Upper lobe of right lung (tissue), 1 donor: ENCODE data around the gene HS2ST1. TPM values are rescaled to one million over a fixed set of nuclear protein-coding genes. Genes with fewer than 3 reads are reported as not detected.

ENCODE experiments used
- ATAC-seq: fragments of 200-7000 bp; cut with Tn5 transposase; one replicate; pipeline ENCODE4 v1.9.1; 2020; ENCODE audit warnings: mild to moderate bottlenecking, moderate library complexity
- DNase-seq: peaks from one replicate; pipeline ENCODE4 v3.0.0-alpha.2; 2020
- H3K27ac ChIP-seq: fragments of 200-600 bp; one replicate; pipeline ENCODE4 v1.8.0; 2022
- H3K27me3 ChIP-seq: fragments of 200-600 bp; one replicate; pipeline ENCODE4 v1.8.0; 2022; ENCODE audit warnings: mild to moderate bottlenecking
- H3K36me3 ChIP-seq: fragments of 200-600 bp; one replicate; pipeline ENCODE4 v1.8.0; 2022
- H3K4me1 ChIP-seq: fragments of 200-600 bp; one replicate; pipeline ENCODE4 v1.8.0; 2022
- H3K4me3 ChIP-seq: fragments of 200-600 bp; one replicate; pipeline ENCODE4 v1.8.0; 2022; ENCODE audit warnings: mild to moderate bottlenecking
- H3K9me3 ChIP-seq: fragments of 200-600 bp; one replicate; pipeline ENCODE4 v1.8.0; 2022
- intact Hi-C: fragments of 100-400 bp; cut with DNase I; formaldehyde crosslinking; loops from one replicate; pipeline ENCODE4 v1.11.0; 2022
- total RNA-seq: library from RNA; stranded (reverse); fragmentation: NEBNext Ultra II Directional; extraction: Animal tissue kit (Norgen Biotek cat#: 25700); gene quantifications from one replicate; pipeline ENCODE4 v1.2.1, GENCODE V29; 2021
- TF ChIP-seq, protein P1 (sequence below): fragments of 200-600 bp; IDR thresholded peaks from one replicate; pipeline ENCODE4 v1.8.0; 2022; ENCODE audit warnings: antibody characterized with exemption
- donor health status: DM: no; HTN: yes; CAD: no; lungs with severe emphysema.

The HS2ST1 gene
- total RNA-seq, 1 donor from 2014 or later = 19.9 TPM

DNA sequence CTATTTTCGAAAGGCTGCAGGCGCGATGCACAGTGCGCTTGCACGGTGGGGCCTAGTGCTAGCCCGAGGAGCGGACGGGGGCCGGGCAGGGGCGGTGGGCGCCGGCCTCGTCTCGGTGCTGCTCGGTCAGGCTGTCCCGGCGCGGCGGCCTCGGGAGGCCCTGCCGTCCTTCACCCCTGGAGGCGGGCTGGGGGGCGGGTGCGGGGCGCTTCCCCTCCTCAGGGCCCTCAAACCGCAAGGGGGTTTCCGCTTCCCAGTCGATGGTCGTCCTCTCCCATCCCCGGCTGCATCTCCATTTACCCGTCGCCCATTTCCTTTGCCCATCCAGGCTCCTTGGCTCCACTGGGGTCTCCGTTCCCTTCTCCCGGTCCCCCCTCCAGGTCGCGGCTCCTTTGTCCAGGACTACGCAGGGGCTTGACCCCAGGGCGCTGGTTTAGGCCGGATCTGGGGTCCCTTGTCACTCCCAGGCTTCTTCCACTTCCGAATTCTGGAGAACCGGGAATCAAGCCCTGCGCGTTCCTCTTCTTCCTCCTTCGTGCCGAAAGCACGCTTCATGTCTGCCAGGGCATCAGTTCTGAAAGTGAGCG is 217.9 kb downstream of the HS2ST1 start:
- no peaks in the 10 kb centered on the region for H3K9me3 ChIP-seq
- H3K27me3 ChIP-seq = no peaks in the 10 kb centered on the region
- peak overlapping the region; percentile 56 for H3K4me3 ChIP-seq
- no peaks in the 10 kb centered on the region for H3K36me3 ChIP-seq
- H3K27ac ChIP-seq = peak overlapping the region; percentile 24
- ATAC-seq = peak; percentile 4
- TF ChIP-seq, protein P1, sequence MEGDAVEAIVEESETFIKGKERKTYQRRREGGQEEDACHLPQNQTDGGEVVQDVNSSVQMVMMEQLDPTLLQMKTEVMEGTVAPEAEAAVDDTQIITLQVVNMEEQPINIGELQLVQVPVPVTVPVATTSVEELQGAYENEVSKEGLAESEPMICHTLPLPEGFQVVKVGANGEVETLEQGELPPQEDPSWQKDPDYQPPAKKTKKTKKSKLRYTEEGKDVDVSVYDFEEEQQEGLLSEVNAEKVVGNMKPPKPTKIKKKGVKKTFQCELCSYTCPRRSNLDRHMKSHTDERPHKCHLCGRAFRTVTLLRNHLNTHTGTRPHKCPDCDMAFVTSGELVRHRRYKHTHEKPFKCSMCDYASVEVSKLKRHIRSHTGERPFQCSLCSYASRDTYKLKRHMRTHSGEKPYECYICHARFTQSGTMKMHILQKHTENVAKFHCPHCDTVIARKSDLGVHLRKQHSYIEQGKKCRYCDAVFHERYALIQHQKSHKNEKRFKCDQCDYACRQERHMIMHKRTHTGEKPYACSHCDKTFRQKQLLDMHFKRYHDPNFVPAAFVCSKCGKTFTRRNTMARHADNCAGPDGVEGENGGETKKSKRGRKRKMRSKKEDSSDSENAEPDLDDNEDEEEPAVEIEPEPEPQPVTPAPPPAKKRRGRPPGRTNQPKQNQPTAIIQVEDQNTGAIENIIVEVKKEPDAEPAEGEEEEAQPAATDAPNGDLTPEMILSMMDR = no peak
- peaks cover 9% of the 10 kb centered on the region for H3K4me1 ChIP-seq
- DNase-seq = no peak
- intact Hi-C loops = no loop called here

DNA sequence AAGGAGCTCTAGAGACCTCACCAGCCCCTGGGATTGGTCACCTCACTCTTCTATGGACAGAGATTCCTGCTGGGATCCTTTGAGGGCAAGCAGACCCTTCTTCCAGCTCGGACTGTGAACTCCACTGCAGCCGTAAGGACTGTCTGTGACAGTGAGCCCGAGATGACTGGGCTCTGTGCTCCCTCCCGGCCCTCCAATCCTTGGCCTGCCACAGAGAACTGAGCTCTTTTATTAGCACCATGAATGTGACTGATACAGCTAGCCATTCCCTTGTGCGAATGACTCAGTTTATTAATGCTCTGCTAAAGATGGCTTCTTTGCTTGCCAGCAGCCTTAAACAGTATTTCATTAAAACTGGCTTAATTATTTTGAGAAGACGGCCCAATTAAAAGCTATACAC is 219.6 kb downstream of the HS2ST1 start:
- Histone ChIP-seq H3K27ac (no peak overlapping the region), H3K27me3 (no peaks in the 10 kb centered on the region), H3K4me1 (peaks cover 9% of the 10 kb centered on the region), H3K9me3 (no peaks in the 10 kb centered on the region), H3K36me3 (no peaks in the 10 kb centered on the region), H3K4me3 (no peak overlapping the region)
- intact Hi-C loops = no loop called here
- no peak for ATAC-seq
- TF ChIP-seq, protein P1 = no peak
- DNase-seq = no peak

DNA sequence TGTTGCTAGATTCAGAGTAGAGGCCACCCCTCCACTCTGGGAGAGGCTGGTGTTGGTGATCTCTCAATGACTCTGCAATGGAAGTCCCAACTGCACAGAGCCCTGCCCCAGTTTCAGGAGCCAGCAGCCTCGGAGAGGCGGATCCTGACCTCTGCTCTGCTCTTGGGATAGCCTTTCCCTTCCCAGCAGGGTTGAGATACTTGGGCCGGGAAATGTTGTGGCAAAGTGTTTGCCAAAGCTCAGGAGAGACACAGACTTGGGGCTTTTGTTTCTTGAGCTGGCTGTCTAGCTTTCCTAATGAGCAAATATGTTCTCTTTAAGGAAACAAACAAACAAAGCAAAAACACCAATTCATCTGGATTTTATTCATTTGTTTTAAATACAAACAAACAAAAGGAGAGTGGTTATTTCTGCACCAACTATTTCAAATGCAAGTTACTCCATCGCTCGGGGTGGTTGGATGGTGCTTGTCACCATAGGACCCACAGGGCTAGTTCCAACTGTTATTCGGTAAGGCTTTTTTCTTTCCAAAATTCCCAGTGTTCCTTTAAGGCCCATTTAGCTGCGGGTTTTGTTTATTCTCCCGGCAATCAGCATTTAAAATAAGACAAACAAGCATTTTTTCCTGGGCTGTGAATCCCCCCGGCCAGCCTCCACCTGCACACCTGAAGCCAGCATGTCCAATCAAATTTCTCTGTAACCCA is 220.3 kb downstream of the HS2ST1 start:
- H3K9me3 ChIP-seq = no peaks in the 10 kb centered on the region
- TF ChIP-seq, protein P1 = no peak
- ATAC-seq (no peak), DNase-seq (no peak)
- H3K27me3 ChIP-seq = no peaks in the 10 kb centered on the region
- peaks cover 9% of the 10 kb centered on the region for H3K4me1 ChIP-seq
- H3K4me3 ChIP-seq = no peak overlapping the region
- H3K27ac ChIP-seq = no peak overlapping the region
- intact Hi-C loops = no loop called here
- no peaks in the 10 kb centered on the region for H3K36me3 ChIP-seq

DNA sequence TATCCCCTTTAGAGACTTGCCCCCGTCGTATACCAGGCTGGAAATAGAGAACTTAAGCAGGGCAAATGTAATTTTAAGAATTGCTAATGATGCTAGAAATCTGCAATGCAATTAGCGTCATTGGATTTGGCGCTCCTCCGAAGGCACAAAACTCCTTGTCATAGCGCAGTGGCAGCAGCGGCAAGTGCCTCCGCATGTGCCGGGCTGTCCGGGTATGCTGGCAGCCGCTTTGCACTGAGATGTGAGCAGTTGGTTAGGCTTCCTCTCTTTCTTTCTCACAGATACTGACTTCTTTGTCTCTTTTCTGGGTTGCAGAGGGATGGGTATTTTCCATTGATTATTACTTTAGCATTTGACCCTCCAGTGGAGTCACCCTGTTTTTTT is 220.9 kb downstream of the HS2ST1 start:
- Histone ChIP-seq H3K4me3 (no peak overlapping the region), H3K36me3 (no peaks in the 10 kb centered on the region), H3K27ac (no peak overlapping the region), H3K27me3 (no peaks in the 10 kb centered on the region), H3K9me3 (no peaks in the 10 kb centered on the region), H3K4me1 (peaks cover 9% of the 10 kb centered on the region)
- TF ChIP-seq, protein P1 = no peak
- ATAC-seq (no peak), DNase-seq (no peak)
- intact Hi-C loops = no loop called here

DNA sequence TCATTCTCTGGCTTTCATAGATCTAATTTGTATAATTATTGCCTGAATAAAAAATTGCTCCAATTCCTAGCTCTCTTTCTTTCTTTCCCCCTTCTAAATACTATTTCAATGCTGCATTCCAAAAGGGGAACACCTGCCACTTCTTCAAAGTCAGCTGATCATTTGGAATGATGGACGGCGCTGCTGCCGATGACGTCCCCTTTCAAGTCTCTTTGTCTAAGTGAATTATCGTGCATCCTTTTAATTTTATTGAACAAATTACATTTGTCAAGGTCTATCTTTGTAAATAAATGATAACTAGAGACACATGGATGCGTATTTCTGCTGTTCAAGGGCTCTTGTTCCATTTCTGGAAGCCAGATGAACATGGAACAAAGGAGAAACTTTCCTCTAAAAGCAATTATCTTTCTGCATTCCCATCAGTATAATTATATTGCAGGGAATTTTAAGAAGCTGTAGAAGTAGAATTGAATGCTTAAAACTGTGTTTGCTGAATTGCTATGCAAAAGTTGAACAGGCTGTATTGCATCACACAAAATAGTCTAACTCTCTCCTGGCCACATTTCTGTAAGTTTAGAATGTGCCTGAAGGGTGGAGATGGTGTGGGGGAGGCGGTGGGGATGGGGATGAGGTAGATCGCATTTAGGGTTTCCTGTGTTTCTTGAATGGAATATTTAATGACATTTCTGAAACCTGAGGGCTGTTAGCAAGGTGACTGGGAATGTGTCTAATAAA is 222.3 kb downstream of the HS2ST1 start:
- Histone ChIP-seq H3K36me3 (no peaks in the 10 kb centered on the region), H3K9me3 (no peaks in the 10 kb centered on the region), H3K4me1 (peaks cover 9% of the 10 kb centered on the region), H3K27me3 (no peaks in the 10 kb centered on the region), H3K4me3 (no peak overlapping the region), H3K27ac (no peak overlapping the region)
- no peak for ATAC-seq
- TF ChIP-seq, protein P1 = no peak
- intact Hi-C loops = no loop called here
- DNase-seq = no peak
